OCI-LY7 (cell line): ENCODE data around the gene TPCN1. TPM values are rescaled to one million over a fixed set of nuclear protein-coding genes. Genes with fewer than 3 reads are reported as not detected.

Experiments
- BruUV-seq: library from RNA; stranded (reverse); fragments of 400-500 nt; replicated peaks from 2 replicates; lab custom pipeline; 2021; lab: Mats Ljungman, UMichigan
- CTCF ChIA-PET: fragments of 300-600 bp; sonication (Branson Sonifier 250); formaldehyde crosslinking; loops from one replicate; lab custom pipeline; 2022; ENCODE audit warnings: antibody characterized with exemption; ENCODE audit not compliant: unreplicated experiment; lab: Charles Lee
- POLR2A ChIA-PET: fragments of 300-600 bp; sonication (Branson Sonifier 250); formaldehyde crosslinking; loops from one replicate; lab custom pipeline; 2022; ENCODE audit warnings: antibody characterized with exemption; lab: Charles Lee
- DNase-seq: peaks from one replicate; pipeline ENCODE4 v3.0.0-alpha.2; 2015; ENCODE audit warnings: low spot score
- H2AFZ ChIP-seq: fragments of 200-600 bp; sonication (generic), shearing (Covaris generic); 2 replicates; pipeline ENCODE4 v1.6.1; 2014; ENCODE audit warnings: mild to moderate bottlenecking, antibody characterized with exemption, low read length, moderate library complexity
- H3K27ac ChIP-seq: fragments of 200-600 bp; sonication (generic); 2 replicates; pipeline ENCODE4 v1.5.1; 2014; ENCODE audit warnings: mixed run types, low read depth, mild to moderate bottlenecking, moderate library complexity, low read length, inconsistent platforms; ENCODE audit not compliant: poor library complexity, severe bottlenecking
- H3K36me3 ChIP-seq: fragments of 200-600 bp; sonication (generic); 2 replicates; pipeline ENCODE4 v1.6.1; 2014; ENCODE audit warnings: mild to moderate bottlenecking, antibody characterized with exemption, low read length, moderate library complexity, mixed read lengths; ENCODE audit not compliant: insufficient read depth
- H3K4me1 ChIP-seq: fragments of 200-600 bp; sonication (generic); 2 replicates; pipeline ENCODE4 v1.5.1; 2014; ENCODE audit warnings: mild to moderate bottlenecking, low read length; ENCODE audit not compliant: insufficient read depth, poor library complexity, severe bottlenecking
- H3K4me2 ChIP-seq: fragments of 200-600 bp; sonication (generic); 2 replicates; pipeline ENCODE4 v1.6.1; 2014; ENCODE audit warnings: mild to moderate bottlenecking, low read length
- H3K4me3 ChIP-seq: fragments of 200-600 bp; sonication (generic); 2 replicates; pipeline ENCODE4 v1.5.1; 2014; ENCODE audit warnings: mild to moderate bottlenecking, low read depth, low read length; ENCODE audit not compliant: poor library complexity, severe bottlenecking
- H3K79me2 ChIP-seq: fragments of 200-600 bp; sonication (generic); 2 replicates; pipeline ENCODE4 v1.6.1; 2016; ENCODE audit warnings: low read depth, mild to moderate bottlenecking, low read length, moderate library complexity, mixed read lengths; ENCODE audit not compliant: insufficient read depth
- H3K9me2 ChIP-seq: fragments of 200-600 bp; sonication (generic); 2 replicates; pipeline ENCODE4 v1.6.1; 2016; ENCODE audit warnings: mild to moderate bottlenecking, low read length, mixed read lengths; ENCODE audit not compliant: insufficient read depth
- H3K9me3 ChIP-seq: fragments of 200-600 bp; sonication (generic); 2 replicates; pipeline ENCODE4 v1.6.1; 2014; ENCODE audit warnings: mild to moderate bottlenecking, mixed run types, low read length, mixed read lengths
- H4K20me1 ChIP-seq: fragments of 200-600 bp; sonication (generic); 2 replicates; pipeline ENCODE4 v1.6.1; 2014; ENCODE audit warnings: mild to moderate bottlenecking, antibody characterized with exemption, low read length, moderate library complexity, mixed read lengths; ENCODE audit not compliant: insufficient read depth
- CTCF ChIP-seq: fragments of 200-600 bp; sonication (generic); conservative IDR thresholded peaks from 2 replicates; pipeline ENCODE4 v1.5.1; 2014; ENCODE audit warnings: mild to moderate bottlenecking, antibody characterized with exemption, low read length, moderate library complexity, mixed read lengths
- EZH2phosphoT487 ChIP-seq: fragments of 200-600 bp; sonication (generic); IDR thresholded peaks from 2 replicates; pipeline ENCODE4 v1.6.1; 2018; ENCODE audit warnings: low read depth, borderline replicate concordance, mild to moderate bottlenecking, mixed run types, antibody characterized with exemption, low read length, moderate library complexity, mixed read lengths
- intact Hi-C: fragments of 100-400 bp; cut with micrococcal nuclease; formaldehyde crosslinking; loops from one replicate; pipeline ENCODE4 v1.10.0; 2022; ENCODE audit not compliant: unreplicated experiment
- total RNA-seq, 2 experiments: library from RNA; depleted of rRNA in 1 of 2; stranded (reverse); fragments of >200 nt in 1 of 2; shearing (Covaris generic) in 1 of 2; gene quantifications; 2 replicates each; pipeline ENCODE4 v1.2.3, GENCODE V29; 2014 to 2022

The TPCN1 gene
- total RNA-seq, 2 experiments from 2014 or later: 96.0 to 160 TPM

GRCh38 chr12:113290506-113290905, 69.2 kb downstream of the TPCN1 start:
- no peaks in the 10 kb centered on the region for H3K4me1 ChIP-seq
- H2AFZ ChIP-seq: no peak overlapping the region
- intact Hi-C loops: no loop called here
- no peak for TF ChIP-seq EZH2phosphoT487
- TF ChIP-seq CTCF: no peak
- no peak overlapping the region for H3K4me3 ChIP-seq
- H3K27ac ChIP-seq: no peak overlapping the region
- ChIA-PET POLR2A (no interaction called here), CTCF (no interaction called here)
- no peaks in the 10 kb centered on the region for H3K9me3 ChIP-seq
- no peaks in the 10 kb centered on the region for H4K20me1 ChIP-seq
- H3K79me2 ChIP-seq: no peaks in the 10 kb centered on the region
- no peak overlapping the region for H3K4me2 ChIP-seq
- no peaks in the 10 kb centered on the region for H3K9me2 ChIP-seq
- BruUV-seq: no TSS peak
- DNase-seq: no peak
- H3K36me3 ChIP-seq: peaks cover 99% of the 10 kb centered on the region

GRCh38 chr12:113291586-113291985, 70.3 kb downstream of the TPCN1 start:
- no peaks in the 10 kb centered on the region for H3K9me3 ChIP-seq
- ChIA-PET CTCF (no interaction called here), POLR2A (no interaction called here)
- H2AFZ ChIP-seq: no peak overlapping the region
- no peak overlapping the region for H3K4me2 ChIP-seq
- H4K20me1 ChIP-seq: no peaks in the 10 kb centered on the region
- no peak overlapping the region for H3K27ac ChIP-seq
- no peak for TF ChIP-seq CTCF
- no peak for TF ChIP-seq EZH2phosphoT487
- no peaks in the 10 kb centered on the region for H3K79me2 ChIP-seq
- no peak for DNase-seq
- BruUV-seq: no TSS peak
- peaks cover 98% of the 10 kb centered on the region for H3K36me3 ChIP-seq
- H3K4me1 ChIP-seq: no peaks in the 10 kb centered on the region
- intact Hi-C loops: no loop called here
- no peak overlapping the region for H3K4me3 ChIP-seq
- no peaks in the 10 kb centered on the region for H3K9me2 ChIP-seq

- no peak overlapping the region for H3K27ac ChIP-seq
- POLR2A ChIA-PET: no interaction called here
- peaks cover 98% of the 10 kb centered on the region for H3K36me3 ChIP-seq
- H2AFZ ChIP-seq: no peak overlapping the region
- no peaks in the 10 kb centered on the region for H3K9me3 ChIP-seq
- TSS peak; percentile 41 for BruUV-seq
- H3K4me2 ChIP-seq: no peak overlapping the region
- TF ChIP-seq EZH2phosphoT487 (no peak), CTCF (no peak)
- CTCF ChIA-PET: no interaction called here
- DNase-seq: no peak
- intact Hi-C loops: no loop called here
- no peaks in the 10 kb centered on the region for H4K20me1 ChIP-seq
- H3K79me2 ChIP-seq: no peaks in the 10 kb centered on the region
- H3K9me2 ChIP-seq: no peaks in the 10 kb centered on the region
- no peaks in the 10 kb centered on the region for H3K4me1 ChIP-seq
- no peak overlapping the region for H3K4me3 ChIP-seq
Observed at GRCh38 chr12:113292091-113292490, 70.8 kb downstream of the TPCN1 start.
